Colonic mucosa (tissue), 4 donors: ENCODE data around the gene ABCA4. TPM values are rescaled to one million over a fixed set of nuclear protein-coding genes. Genes with fewer than 3 reads are reported as not detected.
"Not testable (repeated sequence)": the region's sequence is repeated elsewhere in the genome, so short reads cannot be mapped to it uniquely, and the experiment has no call there.

Source experiments
- DNase-seq: peaks from one replicate; pipeline ENCODE4 v3.0.0-alpha.2; 2020
- H3K27ac ChIP-seq: fragments of 200-600 bp; one replicate; pipeline ENCODE4 v1.8.0; 2021
- H3K27me3 ChIP-seq: fragments of 200-600 bp; one replicate; pipeline ENCODE4 v1.8.0; 2021
- H3K36me3 ChIP-seq: fragments of 200-600 bp; one replicate; pipeline ENCODE4 v1.8.0; 2021
- H3K4me1 ChIP-seq: fragments of 200-600 bp; one replicate; pipeline ENCODE4 v1.8.0; 2021; ENCODE audit warnings: mild to moderate bottlenecking
- H3K4me3 ChIP-seq: fragments of 200-600 bp; one replicate; pipeline ENCODE4 v1.8.0; 2021
- H3K9ac ChIP-seq, 2 donors: one replicate each; pipeline ENCODE4 v1.7.0; 2013; ENCODE audit warnings: control low read depth in 2 of 2, low read depth in 2 of 2, low read length in 2 of 2
- H3K9me3 ChIP-seq: fragments of 200-600 bp; one replicate; pipeline ENCODE4 v1.8.0; 2021
- intact Hi-C: fragments of 100-400 bp; cut with DNase I; formaldehyde crosslinking; loops from one replicate; pipeline ENCODE4 v1.14.1; 2022
- total RNA-seq, 2 donors: library from RNA; stranded (reverse); fragmentation: NEBNext Ultra II Directional in 1 of 2; extraction: Animal tissue kit (Norgen Biotek cat#: 25700) in 1 of 2; gene quantifications; one replicate each; pipeline ENCODE4 v1.2.1, GENCODE V29; 2021
- TF ChIP-seq, protein P1 (sequence below): fragments of 200-600 bp; IDR thresholded peaks from one replicate; pipeline ENCODE4 v1.8.0; 2022; ENCODE audit warnings: antibody characterized with exemption, mild to moderate bottlenecking
- donor health status: healthy.
- donor health status: DM: no; HTN: no; CAD: no.
- donor health status: DM: no; HTN: no; CAD: no.

ABCA4 gene
- total RNA-seq, 2 donors from 2014 or later = 0.02 to 0.27 TPM

DNA sequence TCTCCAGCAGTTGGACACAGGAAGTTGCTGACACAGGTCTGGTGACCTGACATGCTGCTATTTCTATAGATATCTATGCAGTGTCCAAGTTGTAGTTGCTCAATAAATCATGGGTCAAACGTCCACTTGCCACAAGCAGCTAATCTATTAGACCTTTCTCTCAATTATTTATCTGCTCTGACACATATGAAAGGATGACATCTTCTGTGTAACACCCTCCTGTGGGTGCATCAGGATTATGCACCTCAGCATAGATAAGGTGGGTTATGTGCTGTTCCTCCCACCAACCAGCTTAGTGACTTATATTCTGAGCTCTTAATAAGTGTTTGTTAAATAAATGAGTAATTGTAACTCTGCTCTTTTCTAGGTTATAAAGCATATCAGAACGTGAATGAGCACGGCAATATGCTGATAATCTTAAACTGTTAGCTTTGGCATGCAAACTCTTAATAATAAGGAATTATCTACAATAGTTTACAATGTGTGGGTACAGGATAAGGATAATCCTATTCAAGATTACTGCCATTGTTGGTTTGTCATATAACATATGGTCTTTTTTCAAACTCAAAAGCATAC lies 121.0 kb downstream of the ABCA4 start:
- intact Hi-C loops = no loop called here
- H3K4me3 ChIP-seq = no peak overlapping the region
- TF ChIP-seq, protein P1, sequence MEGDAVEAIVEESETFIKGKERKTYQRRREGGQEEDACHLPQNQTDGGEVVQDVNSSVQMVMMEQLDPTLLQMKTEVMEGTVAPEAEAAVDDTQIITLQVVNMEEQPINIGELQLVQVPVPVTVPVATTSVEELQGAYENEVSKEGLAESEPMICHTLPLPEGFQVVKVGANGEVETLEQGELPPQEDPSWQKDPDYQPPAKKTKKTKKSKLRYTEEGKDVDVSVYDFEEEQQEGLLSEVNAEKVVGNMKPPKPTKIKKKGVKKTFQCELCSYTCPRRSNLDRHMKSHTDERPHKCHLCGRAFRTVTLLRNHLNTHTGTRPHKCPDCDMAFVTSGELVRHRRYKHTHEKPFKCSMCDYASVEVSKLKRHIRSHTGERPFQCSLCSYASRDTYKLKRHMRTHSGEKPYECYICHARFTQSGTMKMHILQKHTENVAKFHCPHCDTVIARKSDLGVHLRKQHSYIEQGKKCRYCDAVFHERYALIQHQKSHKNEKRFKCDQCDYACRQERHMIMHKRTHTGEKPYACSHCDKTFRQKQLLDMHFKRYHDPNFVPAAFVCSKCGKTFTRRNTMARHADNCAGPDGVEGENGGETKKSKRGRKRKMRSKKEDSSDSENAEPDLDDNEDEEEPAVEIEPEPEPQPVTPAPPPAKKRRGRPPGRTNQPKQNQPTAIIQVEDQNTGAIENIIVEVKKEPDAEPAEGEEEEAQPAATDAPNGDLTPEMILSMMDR = no peak
- H3K36me3 ChIP-seq = no peaks in the 10 kb centered on the region
- no peaks in the 10 kb centered on the region for H3K4me1 ChIP-seq
- H3K27ac ChIP-seq = no peak overlapping the region
- H3K9ac ChIP-seq = no peak overlapping the region
- no peaks in the 10 kb centered on the region for H3K27me3 ChIP-seq
- H3K9me3 ChIP-seq = no peaks in the 10 kb centered on the region
- no peak for DNase-seq

DNA sequence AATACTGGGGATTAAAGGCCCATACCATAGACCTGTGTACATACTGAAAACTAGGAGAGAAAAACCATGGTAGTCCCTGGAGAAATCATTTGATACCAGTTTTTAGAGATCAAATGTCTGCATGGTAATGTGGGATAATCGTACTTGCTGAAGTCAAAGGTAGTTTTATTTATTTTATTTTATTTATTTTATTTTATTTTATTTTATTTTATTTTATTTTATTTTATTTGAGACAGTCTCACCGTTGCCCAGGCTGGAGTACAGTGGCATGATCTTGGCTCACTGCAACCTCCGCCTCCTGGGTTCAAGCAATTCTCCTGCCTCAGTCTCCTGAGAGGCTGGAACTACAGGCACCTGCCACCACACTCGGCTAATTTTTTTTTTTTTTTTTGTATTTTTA lies 122.4 kb downstream of the ABCA4 start:
- H3K9me3 ChIP-seq, H3K4me1 ChIP-seq, DNase-seq, H3K27me3 ChIP-seq, H3K4me3 ChIP-seq, H3K9ac ChIP-seq, H3K36me3 ChIP-seq, intact Hi-C loops, H3K27ac ChIP-seq: not testable (repeated sequence)

DNA sequence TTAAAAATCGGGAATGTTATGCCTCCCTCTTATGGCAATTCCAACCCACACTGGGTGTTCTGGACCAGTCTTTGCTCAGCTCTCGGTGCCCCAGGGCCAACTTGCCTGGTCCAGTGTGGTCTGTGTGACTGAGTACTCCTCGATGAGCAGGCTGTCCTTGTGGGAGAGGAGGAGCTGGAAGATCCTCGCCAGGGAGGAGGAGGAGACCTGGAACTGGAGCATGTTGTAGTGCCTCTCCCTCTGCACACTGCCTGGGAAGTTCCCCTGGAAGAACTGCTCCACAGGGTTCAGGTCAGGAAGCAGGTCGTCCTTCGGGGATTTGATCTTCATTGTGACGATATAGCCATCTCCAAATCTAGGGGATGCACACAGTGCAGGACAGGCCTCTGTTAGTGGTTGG lies 123.2 kb downstream of the ABCA4 start:
- TF ChIP-seq, protein P1 = no peak
- no peak for DNase-seq
- Histone ChIP-seq H3K9me3 (no peaks in the 10 kb centered on the region), H3K36me3 (no peaks in the 10 kb centered on the region), H3K9ac (no peak overlapping the region), H3K27me3 (no peaks in the 10 kb centered on the region), H3K4me1 (no peaks in the 10 kb centered on the region), H3K27ac (no peak overlapping the region), H3K4me3 (no peak overlapping the region)
- intact Hi-C loops = no loop called here

DNA sequence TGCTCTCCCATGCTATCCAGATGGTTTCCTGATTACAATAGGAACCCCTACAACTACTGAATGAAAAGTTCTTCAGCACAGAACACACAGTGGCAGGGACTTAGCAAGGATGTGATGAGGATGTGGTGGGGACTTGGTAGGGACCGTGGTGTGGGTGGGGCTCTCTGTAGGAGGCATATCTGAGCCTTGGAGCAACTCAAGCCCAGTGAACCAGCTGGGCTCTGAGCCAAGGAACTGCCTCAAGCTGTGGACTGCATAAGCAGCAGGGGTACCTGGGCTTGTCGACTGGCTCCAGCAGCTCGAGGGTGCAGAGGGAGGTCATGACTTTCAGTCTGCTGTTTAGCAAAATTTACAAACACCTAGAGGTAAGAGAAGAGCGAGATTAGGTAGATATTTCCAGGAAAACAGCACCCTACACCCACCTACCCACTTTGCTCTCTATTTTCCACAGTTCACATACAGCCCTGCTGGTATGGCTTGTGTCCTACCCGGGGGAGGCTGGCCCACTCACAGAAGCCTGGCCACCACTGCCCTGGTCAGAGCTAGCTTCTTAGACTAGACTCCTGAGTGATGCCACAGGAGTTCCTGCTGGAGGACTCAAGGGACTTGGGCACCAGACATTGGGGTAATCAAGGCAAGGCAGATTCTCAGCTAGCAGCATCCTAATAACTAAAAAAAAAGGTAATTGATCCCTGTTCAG lies 125.0 kb downstream of the ABCA4 start:
- Histone ChIP-seq H3K36me3 (no peaks in the 10 kb centered on the region), H3K9me3 (no peaks in the 10 kb centered on the region), H3K27me3 (no peaks in the 10 kb centered on the region), H3K27ac (no peak overlapping the region), H3K4me3 (no peak overlapping the region), H3K4me1 (no peaks in the 10 kb centered on the region), H3K9ac (no peak overlapping the region)
- intact Hi-C loops = no loop called here
- TF ChIP-seq, protein P1 = no peak
- no peak for DNase-seq

DNA sequence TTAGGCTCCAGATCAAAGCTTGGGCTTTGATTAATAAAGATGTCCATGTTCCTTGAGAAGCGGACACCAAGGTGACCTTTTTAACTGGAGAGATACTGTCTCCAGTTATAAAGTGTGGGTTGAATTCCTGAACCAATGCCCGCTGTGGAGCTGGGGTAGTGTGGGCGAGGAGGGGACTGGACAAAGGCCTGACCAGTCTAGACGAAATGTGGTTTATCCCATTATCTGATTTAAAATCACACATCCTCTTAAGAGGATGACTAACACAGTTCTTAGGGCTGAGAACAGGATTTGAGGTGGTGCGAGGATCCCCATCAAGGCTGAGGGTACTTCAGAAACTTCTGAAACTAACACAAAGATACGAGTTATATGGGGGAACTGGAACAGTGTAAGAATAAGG lies 127.2 kb downstream of the ABCA4 start:
- intact Hi-C loops = no loop called here
- no peaks in the 10 kb centered on the region for H3K4me1 ChIP-seq
- no peak overlapping the region for H3K9ac ChIP-seq
- H3K4me3 ChIP-seq = no peak overlapping the region
- no peaks in the 10 kb centered on the region for H3K36me3 ChIP-seq
- TF ChIP-seq, protein P1 = no peak
- H3K27ac ChIP-seq = no peak overlapping the region
- H3K27me3 ChIP-seq = no peaks in the 10 kb centered on the region
- DNase-seq = no peak
- no peaks in the 10 kb centered on the region for H3K9me3 ChIP-seq

DNA sequence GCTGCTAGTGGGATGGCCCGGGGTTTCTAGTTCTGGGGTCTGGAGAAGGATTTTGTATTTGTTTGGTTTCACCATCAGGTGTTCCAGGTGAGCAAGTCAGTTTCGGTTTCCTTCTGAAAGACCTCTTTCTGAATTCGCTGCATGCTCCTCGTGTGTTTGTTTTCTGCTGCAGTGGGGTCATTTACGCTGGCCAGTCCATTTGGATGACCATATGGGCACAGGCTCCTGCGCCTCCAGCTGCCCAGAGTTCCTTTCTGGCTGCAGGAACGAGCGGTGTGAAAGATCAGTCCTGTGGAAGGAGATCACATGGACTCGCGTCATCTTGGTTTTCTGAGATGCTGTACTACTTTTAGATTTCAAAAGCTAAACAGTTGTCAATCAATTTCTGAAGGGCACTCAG lies 128.0 kb downstream of the ABCA4 start:
- Histone ChIP-seq H3K27me3 (no peaks in the 10 kb centered on the region), H3K9ac (no peak overlapping the region), H3K36me3 (no peaks in the 10 kb centered on the region), H3K9me3 (no peaks in the 10 kb centered on the region), H3K27ac (no peak overlapping the region), H3K4me1 (no peaks in the 10 kb centered on the region), H3K4me3 (no peak overlapping the region)
- intact Hi-C loops = no loop called here
- no peak for DNase-seq
- TF ChIP-seq, protein P1 = no peak
